HG03196 (cell line): ENCODE measurements around the gene SSTR1.

ENCODE experiments used
- ATAC-seq: cut with Tn5 transposase; IDR thresholded peaks from one replicate; pipeline ENCODE4 v1.9.1; 2021; ENCODE audit not compliant: unreplicated experiment

The SSTR1 gene

GRCh38 chr14:38233218-38233617 lies 25.5 kb downstream of the SSTR1 start:
- ATAC-seq, result no peak

- no peak for ATAC-seq
Observed at GRCh38 chr14:38238332-38238731, 30.6 kb downstream of the SSTR1 start.

- no peak for ATAC-seq
Observed at GRCh38 chr14:38238878-38239277, 31.2 kb downstream of the SSTR1 start.

DNA sequence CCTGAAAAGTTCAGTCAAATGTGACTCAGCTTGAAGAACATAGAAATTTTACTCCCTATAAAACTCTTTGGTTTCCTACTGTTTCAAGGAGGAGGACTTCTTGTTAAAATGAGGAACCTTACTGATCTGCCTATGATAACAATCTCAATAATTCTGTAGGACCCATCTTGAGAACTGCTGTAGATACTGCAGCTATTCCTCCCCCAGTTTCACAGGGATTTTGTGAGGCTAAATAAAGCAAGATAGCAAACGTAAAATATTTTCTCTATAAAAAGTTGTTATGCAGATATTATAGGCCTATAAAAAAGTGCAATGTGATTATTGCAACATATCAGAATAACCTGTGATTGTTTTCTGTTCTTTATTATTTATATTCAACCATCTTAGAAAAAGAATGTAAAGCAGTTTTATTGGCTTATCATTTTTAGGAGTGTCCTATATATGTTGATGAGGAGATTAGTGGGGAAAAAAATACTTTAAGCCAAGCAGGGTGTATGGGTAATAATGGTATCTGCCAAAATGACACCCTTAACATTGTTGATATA lies 36.1 kb downstream of the SSTR1 start:
- no peak for ATAC-seq

DNA sequence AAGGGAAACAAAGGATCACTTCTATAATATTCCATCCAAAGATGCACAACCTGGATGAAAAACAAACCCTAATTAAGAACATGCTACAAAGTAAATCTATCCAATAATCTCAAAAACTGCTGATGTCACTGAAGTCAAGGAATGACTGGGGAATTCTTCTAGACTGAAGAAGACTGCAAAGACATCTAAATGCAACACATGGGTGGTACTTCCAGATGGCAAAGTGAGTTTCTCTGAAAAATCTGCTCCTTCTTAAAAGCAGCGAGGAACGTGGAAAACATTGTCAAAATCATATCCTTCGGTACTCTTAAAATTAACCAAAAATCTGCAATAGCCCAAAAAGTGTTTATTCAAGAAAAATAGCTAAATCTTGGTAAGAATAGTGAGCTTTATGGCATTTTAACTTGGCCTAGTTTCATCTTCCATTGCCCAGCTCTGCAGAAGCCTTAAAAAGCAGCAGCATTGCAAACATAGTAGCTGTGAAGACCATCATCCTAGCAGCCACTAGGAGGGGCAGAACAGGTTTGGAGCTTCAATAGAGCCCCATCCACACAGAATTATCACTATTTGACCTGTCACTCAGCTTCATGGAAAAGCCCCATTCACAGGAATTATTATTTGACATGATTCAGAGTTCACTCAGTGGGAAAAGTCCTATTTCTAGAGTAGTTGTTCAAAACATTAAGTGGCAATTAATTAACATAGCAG lies 40.8 kb downstream of the SSTR1 start:
- ATAC-seq, result no peak

DNA sequence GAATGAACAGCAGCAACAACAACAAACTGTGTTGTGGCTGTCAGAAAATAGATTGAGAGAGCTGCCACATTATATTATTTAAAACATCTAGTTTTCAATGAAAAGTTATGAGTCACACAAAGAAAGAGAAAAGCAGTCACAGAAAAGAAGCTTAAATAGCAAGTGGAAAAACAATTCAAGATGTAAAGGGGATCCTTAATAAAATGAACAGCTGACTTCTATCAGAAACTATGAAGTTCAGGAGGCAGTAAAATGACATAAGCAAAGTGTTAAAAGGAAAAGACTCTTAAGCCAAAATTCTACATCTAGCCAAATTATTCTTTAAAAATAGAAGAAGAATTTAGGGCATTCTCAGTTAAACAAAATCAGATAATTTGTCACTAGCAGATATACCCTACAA lies 42.6 kb downstream of the SSTR1 start:
- ATAC-seq, result no peak

DNA sequence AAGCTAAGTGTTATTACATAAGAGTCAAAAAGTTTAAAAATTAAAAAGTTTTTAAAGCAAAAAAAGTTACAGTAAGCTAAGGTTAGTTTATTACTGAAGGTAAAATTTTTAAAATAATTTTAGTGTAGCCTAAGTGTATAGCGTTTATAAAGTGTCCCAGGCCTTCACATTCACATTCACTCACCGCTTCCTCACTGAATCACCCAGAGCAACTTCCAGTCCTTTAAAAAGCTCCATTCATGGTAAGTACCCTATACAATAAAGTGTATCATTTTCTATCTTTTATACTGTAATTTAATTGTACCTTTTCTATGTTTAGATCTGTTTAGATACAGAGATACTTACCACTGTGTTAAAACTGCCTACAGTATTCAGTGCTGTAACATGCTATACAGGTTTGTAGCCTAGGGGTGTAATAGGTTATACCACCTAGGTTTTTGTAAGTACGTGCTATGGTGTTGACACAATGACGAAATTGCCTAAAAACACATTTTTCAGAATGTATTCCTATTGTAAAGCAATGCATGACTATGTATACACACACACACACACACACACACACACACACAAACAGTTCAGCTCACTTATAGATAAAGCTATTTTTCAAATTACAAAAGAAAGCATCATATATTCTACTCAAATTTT lies 44.5 kb downstream of the SSTR1 start:
- no peak for ATAC-seq

GRCh38 chr14:38253676-38254075 lies 46.0 kb downstream of the SSTR1 start:
- ATAC-seq, result no peak

- no peak for ATAC-seq
Observed at GRCh38 chr14:38254571-38255407, 47.1 kb downstream of the SSTR1 start.

DNA sequence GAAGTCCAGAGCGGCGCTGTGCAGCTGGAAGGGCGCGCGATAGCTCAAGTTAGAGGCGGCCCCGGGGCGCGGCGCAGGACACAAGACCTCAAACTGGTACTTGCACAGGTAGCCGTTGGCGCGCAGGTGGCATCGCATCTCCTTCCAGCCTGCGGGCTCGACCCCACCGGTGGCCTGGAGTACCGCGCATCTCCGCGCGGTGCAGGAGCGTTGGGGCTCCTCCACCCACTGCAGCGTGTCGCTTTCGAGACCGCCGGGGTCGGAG lies 47.6 kb downstream of the SSTR1 start:
- no peak for ATAC-seq

GRCh38 chr14:38255673-38256532 lies 48.2 kb downstream of the SSTR1 start, which contains the start of gene CLEC14A:
Gene CLEC14A (minus strand): TSS chr14:38256093. CDS start chr14:38256022, 71 bp downstream.
- ATAC-seq, result no peak

GRCh38 chr14:38256533-38256840 lies 48.8 kb downstream of the SSTR1 start:
- no peak for ATAC-seq

DNA sequence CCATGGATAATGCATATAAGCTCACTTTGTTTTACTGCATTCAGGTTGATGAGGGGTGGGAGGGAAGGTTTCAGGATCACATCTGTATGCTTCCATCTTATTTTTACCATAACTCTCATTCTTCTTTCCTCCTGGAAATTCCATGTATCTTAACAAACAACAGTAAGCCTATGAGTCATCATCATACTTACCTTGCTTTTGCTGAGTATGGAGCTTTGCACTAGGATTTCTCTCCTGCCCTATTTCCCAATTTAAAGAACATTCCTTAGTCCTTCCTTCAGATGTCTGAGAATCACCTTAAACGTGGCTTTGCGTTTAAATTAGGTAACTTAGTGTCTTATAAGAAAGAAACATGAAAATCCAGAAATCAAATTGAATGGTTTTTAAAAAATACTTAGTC lies 49.8 kb downstream of the SSTR1 start:
- ATAC-seq, result no peak

DNA sequence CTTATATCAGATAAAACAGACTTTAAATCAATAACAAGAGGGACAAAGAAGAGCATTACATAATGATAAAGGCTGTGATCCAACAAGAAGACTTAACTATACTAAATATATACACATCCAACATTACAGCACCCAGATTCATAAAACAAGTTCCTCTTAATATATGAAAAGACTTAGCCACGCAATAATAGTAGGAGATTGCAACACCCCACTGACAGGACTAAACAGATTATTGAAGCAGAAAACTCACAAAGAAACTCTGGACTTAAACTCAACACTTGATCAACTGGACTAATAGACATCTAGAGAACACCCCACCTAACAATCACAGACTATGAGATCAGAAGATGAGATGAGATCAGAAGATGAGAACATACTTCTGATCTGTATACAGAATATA lies 53.9 kb downstream of the SSTR1 start:
- no peak for ATAC-seq
